H1 (cell line): ENCODE results near the gene KDM4E. TPM values are rescaled to one million over a fixed set of nuclear protein-coding genes. Genes with fewer than 3 reads are reported as not detected.

Experiments used
- CTCF ChIA-PET: fragments of 300-600 bp; sonication (Branson Sonifier 250); formaldehyde crosslinking; loops from one replicate; lab custom pipeline; 2021; ENCODE audit not compliant: partially characterized antibody; lab: Charles Lee
- POLR2A ChIA-PET: fragments of 300-600 bp; sonication (Branson Sonifier 250); formaldehyde crosslinking; loops from one replicate; lab custom pipeline; 2021; ENCODE audit warnings: inconsistent platforms; ENCODE audit not compliant: partially characterized antibody; lab: Charles Lee
- DNase-seq, 2 experiments: peaks; one replicate each; pipeline versions ENCODE4 v3.0.0 to v3.0.0-alpha.2; 2010 to 2022; ENCODE audit warnings: low spot score in 2 of 2, low read depth in 1 of 2, mixed read lengths in 1 of 2
- FAIRE-seq: peaks from 2 replicates; lab custom pipeline; 2011; peaks lifted over from hg19 to GRCh38; lab: Jason Lieb, UNC
- H2AFZ ChIP-seq: 2 replicates; pipeline ENCODE4 v1.8.1; 2012; ENCODE audit warnings: low read length, inconsistent platforms
- H2AK5ac ChIP-seq: 2 replicates; pipeline ENCODE4 v1.6.1; 2013; ENCODE audit warnings: low read depth, low read length
- H2BK120ac ChIP-seq: replicated peaks from 2 replicates; pipeline ENCODE3; 2013; ENCODE audit warnings: low read depth, low read length, inconsistent platforms
- H2BK12ac ChIP-seq: 2 replicates; pipeline ENCODE4 v1.6.1; 2013; ENCODE audit warnings: low read depth, low read length
- H2BK15ac ChIP-seq: 2 replicates; pipeline ENCODE4 v1.6.1; 2013; ENCODE audit warnings: low read length
- H2BK20ac ChIP-seq: 2 replicates; pipeline ENCODE4 v1.6.1; 2013; ENCODE audit warnings: low read length
- H2BK5ac ChIP-seq: 2 replicates; pipeline ENCODE4 v1.6.1; 2013; ENCODE audit warnings: low read depth, low read length
- H3K14ac ChIP-seq: 2 replicates; pipeline ENCODE4 v1.6.1; 2013; ENCODE audit warnings: inconsistent platforms; ENCODE audit not compliant: insufficient read length
- H3K18ac ChIP-seq: 2 replicates; pipeline ENCODE4 v1.6.1; 2013; ENCODE audit warnings: low read length; ENCODE audit errors: extremely low read depth
- H3K23ac ChIP-seq: 2 replicates; pipeline ENCODE4 v1.6.1; 2013; ENCODE audit warnings: inconsistent platforms; ENCODE audit not compliant: insufficient read length
- H3K23me2 ChIP-seq: 2 replicates; pipeline ENCODE4 v1.6.1; 2013; ENCODE audit warnings: low read depth, low read length
- H3K27ac ChIP-seq: 2 replicates; pipeline ENCODE4 v1.6.1; 2011; ENCODE audit warnings: low read depth, low read length, inconsistent platforms
- H3K27me3 ChIP-seq, 4 experiments: replicated peaks in 1 of 4; 1 replicate in 1 of 4; 2 replicates in 3 of 4; pipeline versions ENCODE4 v1.6.1 to v1.8.1; 2011 to 2013; ENCODE audit warnings: low read length in 3 of 4, mild to moderate bottlenecking in 3 of 4, inconsistent platforms in 2 of 4, mixed read lengths in 2 of 4, moderate library complexity in 1 of 4; ENCODE audit not compliant: control insufficient read depth in 3 of 4, insufficient read depth in 3 of 4; ENCODE audit errors: extremely low read depth in 1 of 4
- H3K36me3 ChIP-seq, 4 experiments: 2 replicates each; pipeline versions ENCODE4 v1.6.1 to v1.8.1; 2011 to 2013; ENCODE audit warnings: mild to moderate bottlenecking in 4 of 4, low read length in 3 of 4, moderate library complexity in 2 of 4, control low read depth in 1 of 4, inconsistent platforms in 1 of 4; ENCODE audit not compliant: insufficient read depth in 4 of 4, control insufficient read depth in 2 of 4
- H3K4ac ChIP-seq: replicated peaks from 2 replicates; pipeline ENCODE3; 2013; ENCODE audit warnings: low read length, low read depth, mixed read lengths, inconsistent platforms; ENCODE audit not compliant: insufficient read length
- H3K4me1 ChIP-seq, 4 experiments: replicated peaks in 1 of 4; 1 replicate in 1 of 4; 2 replicates in 3 of 4; pipeline versions ENCODE4 v1.6.1 to v1.8.1; 2011 to 2013; ENCODE audit warnings: low read length in 3 of 4, inconsistent platforms in 2 of 4, mixed read lengths in 1 of 4; ENCODE audit not compliant: insufficient read depth in 4 of 4, control insufficient read depth in 3 of 4
- H3K4me2 ChIP-seq, 2 experiments: 2 replicates each; pipeline versions ENCODE4 v1.6.1 to v1.8.1; 2011 to 2013; ENCODE audit warnings: low read depth in 2 of 2, low read length in 2 of 2, control low read depth in 1 of 2, inconsistent platforms in 1 of 2, mild to moderate bottlenecking in 1 of 2; ENCODE audit not compliant: insufficient read depth in 1 of 2
- H3K4me3 ChIP-seq, 4 experiments: fragments of 200-600, 300-600 bp in 1 of 4; sonication (generic), shearing (Covaris generic), sonication (Bioruptor Twin) in 1 of 4; 2 replicates each; pipeline versions ENCODE4 v1.5.1 to v1.8.1; 2011 to 2016; ENCODE audit warnings: low read length in 4 of 4, low read depth in 3 of 4, control low read depth in 2 of 4, inconsistent platforms in 2 of 4, mild to moderate bottlenecking in 2 of 4, mixed read lengths in 1 of 4, moderate library complexity in 1 of 4; ENCODE audit not compliant: insufficient read depth in 2 of 4; ENCODE audit errors: extremely low read depth in 1 of 4
- H3K56ac ChIP-seq: replicated peaks from 2 replicates; pipeline ENCODE3; 2013; ENCODE audit warnings: low read depth, mild to moderate bottlenecking, mixed read lengths, low read length, inconsistent platforms; ENCODE audit not compliant: insufficient read length
- H3K79me1 ChIP-seq: 2 replicates; pipeline ENCODE4 v1.6.1; 2013; ENCODE audit warnings: low read depth, low read length, control low read depth
- H3K79me2 ChIP-seq, 2 experiments: 2 replicates each; pipeline versions ENCODE4 v1.6.1 to v1.8.1; 2012 to 2013; ENCODE audit warnings: low read length in 2 of 2, mild to moderate bottlenecking in 2 of 2, inconsistent platforms in 1 of 2; ENCODE audit not compliant: insufficient read depth in 2 of 2, control insufficient read depth in 1 of 2
- H3K9ac ChIP-seq, 4 experiments: replicated peaks in 1 of 4; 1 replicate in 1 of 4; 2 replicates in 3 of 4; pipeline versions ENCODE4 v1.6.1 to v1.8.1; 2011 to 2013; ENCODE audit warnings: low read depth in 3 of 4, low read length in 3 of 4, control low read depth in 2 of 4, mild to moderate bottlenecking in 2 of 4, moderate library complexity in 2 of 4, inconsistent platforms in 1 of 4; ENCODE audit errors: extremely low read depth in 1 of 4
- H3K9me3 ChIP-seq, 2 experiments: 2 replicates each; pipeline versions ENCODE4 v1.6.1 to v1.8.1; 2012 to 2013; ENCODE audit warnings: mild to moderate bottlenecking in 2 of 2, moderate library complexity in 2 of 2, control low read depth in 1 of 2, inconsistent platforms in 1 of 2, low read depth in 1 of 2, low read length in 1 of 2, mixed read lengths in 1 of 2; ENCODE audit not compliant: insufficient read depth in 2 of 2
- H4K20me1 ChIP-seq, 2 experiments: replicated peaks in 1 of 2; 2 replicates each; pipeline versions ENCODE3 to v1.8.1; 2011 to 2013; ENCODE audit warnings: inconsistent platforms in 2 of 2, low read length in 2 of 2, mild to moderate bottlenecking in 1 of 2; ENCODE audit not compliant: insufficient read depth in 2 of 2, control insufficient read depth in 1 of 2
- H4K5ac ChIP-seq: 2 replicates; pipeline ENCODE4 v1.6.1; 2013; ENCODE audit warnings: low read length, low read depth, mixed read lengths, inconsistent platforms; ENCODE audit not compliant: insufficient read length
- H4K8ac ChIP-seq: 2 replicates; pipeline ENCODE4 v1.8.0; 2013; ENCODE audit warnings: mild to moderate bottlenecking, moderate library complexity, low read length, inconsistent platforms; ENCODE audit not compliant: insufficient read depth; ENCODE audit errors: extremely low read depth
- H4K91ac ChIP-seq: replicated peaks from 2 replicates; pipeline ENCODE3; 2013; ENCODE audit warnings: low read length, mixed read lengths, inconsistent platforms; ENCODE audit not compliant: insufficient read length
- BRCA1 ChIP-seq: IDR thresholded peaks from 2 replicates; pipeline ENCODE4 v1.6.1; 2012; ENCODE audit warnings: low read depth, low read length, improper control_type of control experiment
- CEBPB ChIP-seq: IDR thresholded peaks from 2 replicates; pipeline ENCODE4 v1.6.1; 2012; ENCODE audit warnings: low read depth, low read length
- CTBP2 ChIP-seq: IDR thresholded peaks from 2 replicates; pipeline ENCODE4 v1.7.0; 2011; ENCODE audit warnings: borderline replicate concordance, mild to moderate bottlenecking, moderate library complexity, mixed read lengths, low read length; ENCODE audit not compliant: insufficient read depth, insufficient read length
- HDAC6 ChIP-seq: IDR thresholded peaks from one replicate; pipeline ENCODE4 v1.7.1; 2012; ENCODE audit warnings: low read depth, mild to moderate bottlenecking, inconsistent platforms, low read length, moderate library complexity
- NRF1 ChIP-seq: IDR thresholded peaks from 2 replicates; pipeline ENCODE4 v1.6.1; 2011; ENCODE audit warnings: mild to moderate bottlenecking, low read depth, low read length, improper control_type of control experiment
- SIN3A ChIP-seq, 2 experiments: IDR thresholded peaks in 1 of 2; conservative IDR thresholded peaks in 1 of 2; 2 replicates each; pipeline ENCODE4 v1.6.1; 2011 to 2012; ENCODE audit warnings: low read length in 2 of 2, improper control_type of control experiment in 1 of 2, low read depth in 1 of 2, mild to moderate bottlenecking in 1 of 2
- SRF ChIP-seq: IDR thresholded peaks from 2 replicates; pipeline ENCODE4 v1.6.1; 2011; ENCODE audit warnings: mild to moderate bottlenecking, low read depth, low read length, moderate library complexity
- SUZ12 ChIP-seq: fragments of 200-600 bp; sonication (generic); IDR thresholded peaks from 2 replicates; pipeline ENCODE4 v1.6.1; 2012; ENCODE audit warnings: mild to moderate bottlenecking, inconsistent platforms, low read length, moderate library complexity, mixed read lengths
- TEAD4 ChIP-seq: IDR thresholded peaks from 2 replicates; pipeline ENCODE4 v1.6.1; 2012; ENCODE audit warnings: low read depth, low read length, inconsistent platforms, mixed read lengths
- WGBS, 2 experiments: shearing (Covaris generic) in 1 of 2; methylation state at CpG; one replicate each; pipeline versions ENCODE4 v1.1.6 to v1.1.7; 2013 to 2015; ENCODE audit warnings: low lambda C conversion rate in 2 of 2, mixed read lengths in 2 of 2, inconsistent platforms in 1 of 2, low coverage in 1 of 2, missing lambda C conversion rate in 1 of 2; ENCODE audit not compliant: insufficient replicate concordance in 2 of 2, insufficient coverage in 1 of 2, insufficient read length in 1 of 2; ENCODE audit errors: extremely low coverage in 1 of 2, missing lambda C conversion rate in 1 of 2; 5-methylcytosine and 5-hydroxymethylcytosine counted together
- polyA plus RNA-seq, 7 experiments: library from polyadenylated mRNA; depleted of rRNA in 3 of 7; stranded (reverse) in 5 of 7; unstranded in 2 of 7; fragments of >200 nt in 5 of 7; fragments of 200-250 nt in 2 of 7; gene quantifications; 1 replicate in 5 of 7; 2 replicates in 1 of 7; 4 replicates in 1 of 7; pipeline versions ENCODE4 v1.2.1 to v1.2.3, GENCODE V29; 2011 to 2013; ENCODE audit warnings: missing spikeins in 2 of 7, mixed read lengths in 2 of 7
- total RNA-seq: library from RNA; stranded (reverse); fragmentation: NEBNext Ultra II Directional; extraction: Animal tissue kit (Norgen Biotek cat#: 25700); gene quantifications from 2 replicates; pipeline ENCODE4 v1.2.1, GENCODE V29; 2021
- TF ChIP-seq, protein P1 (sequence below): IDR thresholded peaks from 2 replicates; pipeline ENCODE4 v1.6.1; 2012; ENCODE audit warnings: inconsistent platforms

The KDM4E gene
- total and polyA plus RNA-seq, 2 of the 8 experiments (the other 6 are each of a cell fraction or from before 2014, with no cell fraction given) = not detected

- DNase-seq = peak in 1 of 2 experiments; percentile 83
- Histone ChIP-seq H3K4me2 (peak overlapping the region; percentile 70 to 78), H3K27ac (peak overlapping the region; percentile 62; the same call in 1 of the 2 replicates), H3K79me1 (no peaks in the 10 kb centered on the region), H3K23ac (no peak overlapping the region), H4K5ac (peak overlapping the region; percentile 48), H2BK15ac (0 out of 2 replicates have a peak overlapping the region, but pooled peaks have one; percentile 2), H3K14ac (no peak overlapping the region), H3K56ac (peak overlapping the region; percentile 86), H2AFZ (peak overlapping the region; percentile 47), H2BK5ac (no peak overlapping the region; the same call in 1 of the 2 replicates), H4K8ac (peak overlapping the region; percentile 93), H2AK5ac (no peak overlapping the region), H3K18ac (peak overlapping the region; percentile 79), H2BK12ac (no peak overlapping the region; the same call in 1 of the 2 replicates), H4K20me1 (peaks cover 0 to 2% of the 10 kb centered on the region in 2 experiments), H3K36me3 (no peaks in the 10 kb centered on the region), H3K4me3 (peak overlapping the region; percentile 70 to 85 (median 72)), H3K9me3 (no peaks in the 10 kb centered on the region), H3K79me2 (peaks cover 0 to 2% of the 10 kb centered on the region in 2 experiments; a peak in 1 of 4 replicates), H3K4ac (peak overlapping the region; percentile 14), H4K91ac (peak overlapping the region; percentile 81), H3K4me1 (peaks cover 0 to 2% (median 0%) of the 10 kb centered on the region in 4 experiments; a peak in 2 of 7 replicates), H3K27me3 (no peaks in the 10 kb centered on the region), H2BK20ac (no peak overlapping the region), H2BK120ac (no peak overlapping the region), H3K9ac (peak overlapping the region; percentile 71 to 80 (median 78)), H3K23me2 (peaks cover 6% of the 10 kb centered on the region; the same call in 1 of the 2 replicates)
- POLR2A ChIA-PET = interaction anchor here (0.6 to 5.7 kb wide), 33 partner anchors 9 to 1180 kb away, joined by 3 to 44 read pairs (median 4); partner anchors contain the start of genes AMOTL1, CEP57, CWC15 and ENDOD1
- FAIRE-seq = no peak
- CTCF ChIA-PET = interaction anchor here (0.5 to 7.0 kb wide), 18 partner anchors 9 to 724 kb away, joined by 3 to 84 read pairs (median 4); partner anchors contain the start of genes CWC15, ENDOD1 and KDM4D
- 2% methylated on average over 71 of the region's 98 CpGs; no CpG with 5 or more reads in 1 of the 2 experiments for WGBS, 2 experiments
- TF ChIP-seq SRF (no peak), CEBPB (no peak), SIN3A (conservative IDR thresholded peaks at IDR 0.05 in 1 of 2, IDR thresholded peaks at IDR 0.05 in 1 of 2; ENCODE audit: low read depth in 1 of 2, low read length in 2 of 2) (no peak; a peak in 1 of 4 replicates), HDAC6 (no peak), NRF1 (no peak), TEAD4 (no peak), BRCA1 (no peak), CTBP2 (peak; percentile 8), SUZ12 (peak; percentile 35; the same call in 1 of the 2 replicates)
- TF ChIP-seq, protein P1, sequence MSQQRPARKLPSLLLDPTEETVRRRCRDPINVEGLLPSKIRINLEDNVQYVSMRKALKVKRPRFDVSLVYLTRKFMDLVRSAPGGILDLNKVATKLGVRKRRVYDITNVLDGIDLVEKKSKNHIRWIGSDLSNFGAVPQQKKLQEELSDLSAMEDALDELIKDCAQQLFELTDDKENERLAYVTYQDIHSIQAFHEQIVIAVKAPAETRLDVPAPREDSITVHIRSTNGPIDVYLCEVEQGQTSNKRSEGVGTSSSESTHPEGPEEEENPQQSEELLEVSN = peak; percentile 65
These were observed 42.2 kb downstream of the KDM4E start for GRCh38 chr11:95067039-95067840.
